Activated CD8-positive, alpha-beta memory T cell treated with anti-CD3 and anti-CD28 coated beads for 1 hour (primary cell): Measurements from ENCODE around the gene CALM1.
A peak's percentile ranks its signal among the peaks of the same experiment; 100 is the strongest.

Experiments used
- DNase-seq, 2 donors: peaks; one replicate each; pipeline ENCODE4 v3.0.0-alpha.2; 2020; ENCODE audit warnings: low read depth in 1 of 2; ENCODE audit errors: extremely low read depth in 1 of 2

Gene CALM1

GRCh38 chr14:90396341-90397339 lies at the start of gene CALM1:
Gene CALM1, plus strand, starts transcription at chr14:90397029. Its CDS starts 202 bp downstream, at chr14:90397231.
- DNase-seq = peak; percentile 90 to 96

- DNase-seq = no peak
Measured at GRCh38 chr14:90348270-90348669, 48.6 kb upstream of the CALM1 start.

GRCh38 chr14:90349739-90350138 lies 47.1 kb upstream of the CALM1 start:
- DNase-seq = no peak

DNA sequence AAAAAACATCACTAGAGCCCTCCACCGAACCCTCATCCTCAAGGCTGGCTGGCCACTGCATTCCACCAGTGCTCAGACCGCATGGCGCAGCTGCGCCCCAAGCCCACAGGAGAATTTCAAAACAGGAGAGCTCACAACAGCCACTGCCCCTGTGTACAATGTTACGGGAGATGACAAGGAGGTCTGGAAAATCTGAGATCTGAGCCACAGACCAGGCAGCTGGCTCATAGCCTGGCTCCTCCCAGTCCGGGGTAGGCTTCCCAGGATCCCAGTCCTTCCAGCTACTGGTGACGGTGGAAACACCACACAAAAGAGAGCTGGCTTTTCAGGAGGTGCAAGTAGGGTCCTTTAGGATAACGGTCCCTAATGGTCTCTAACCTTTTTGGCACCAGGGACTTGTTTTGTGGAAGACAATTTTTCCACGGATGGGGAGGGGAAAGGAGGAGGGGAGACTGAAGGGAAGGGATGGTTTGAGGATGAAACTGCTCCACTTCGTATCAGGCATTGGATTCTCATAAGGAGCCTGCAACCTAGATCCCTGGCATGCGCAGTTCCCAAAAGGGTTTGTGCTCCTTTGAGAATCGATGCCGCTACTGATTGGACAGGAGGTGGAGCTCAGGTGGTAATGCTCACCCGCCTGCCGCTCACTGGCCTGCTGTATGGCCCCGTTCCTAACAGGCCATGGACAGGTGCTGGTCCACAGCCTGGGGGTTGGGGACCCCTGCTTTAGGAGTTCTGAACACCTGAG lies 42.1 kb upstream of the CALM1 start:
- no peak for DNase-seq

GRCh38 chr14:90355540-90356518 lies 41.0 kb upstream of the CALM1 start:
- no peak for DNase-seq

DNA sequence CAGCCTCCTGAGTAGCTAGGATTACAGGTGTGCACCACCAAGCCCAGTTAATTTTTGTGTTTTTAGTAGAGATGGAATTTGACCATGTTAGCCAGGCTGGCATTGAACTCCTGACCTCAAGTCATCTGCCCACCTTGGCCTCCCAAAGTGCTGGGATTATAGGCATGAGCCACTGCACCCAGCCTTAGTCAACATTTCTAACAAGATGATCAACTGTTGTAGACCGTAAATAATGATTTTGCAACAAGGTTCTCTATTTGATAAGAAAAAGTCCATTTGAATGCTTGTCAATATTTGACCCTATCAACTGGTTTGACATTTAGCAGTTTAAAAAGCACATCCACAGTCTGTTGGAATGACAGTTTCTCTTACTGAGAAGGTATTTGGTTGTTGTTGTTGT lies 39.9 kb upstream of the CALM1 start:
- no peak for DNase-seq

GRCh38 chr14:90358359-90358758 lies 38.5 kb upstream of the CALM1 start:
- no peak for DNase-seq

GRCh38 chr14:90361865-90362557 lies 34.8 kb upstream of the CALM1 start:
- DNase-seq = no peak

DNA sequence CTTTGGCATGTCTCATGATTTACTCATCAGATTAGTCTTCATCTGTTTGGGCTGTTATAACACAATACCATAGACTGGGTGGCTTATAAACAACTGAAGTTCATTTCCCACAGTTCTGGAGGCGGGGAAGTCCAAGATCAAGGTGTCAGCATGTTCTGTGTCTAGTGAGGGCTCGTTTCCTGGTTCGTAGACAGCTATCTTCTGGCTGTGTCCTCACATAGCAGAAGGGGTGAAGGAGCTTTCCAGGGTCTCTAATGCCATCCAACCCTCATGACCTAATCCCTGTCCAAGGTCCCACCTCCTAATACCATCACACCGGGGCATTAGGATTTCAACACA lies 34.3 kb upstream of the CALM1 start:
- DNase-seq = no peak

GRCh38 chr14:90368946-90369721 lies 27.7 kb upstream of the CALM1 start:
- no peak for DNase-seq

GRCh38 chr14:90373887-90374286 lies 22.9 kb upstream of the CALM1 start:
- DNase-seq = no peak

DNA sequence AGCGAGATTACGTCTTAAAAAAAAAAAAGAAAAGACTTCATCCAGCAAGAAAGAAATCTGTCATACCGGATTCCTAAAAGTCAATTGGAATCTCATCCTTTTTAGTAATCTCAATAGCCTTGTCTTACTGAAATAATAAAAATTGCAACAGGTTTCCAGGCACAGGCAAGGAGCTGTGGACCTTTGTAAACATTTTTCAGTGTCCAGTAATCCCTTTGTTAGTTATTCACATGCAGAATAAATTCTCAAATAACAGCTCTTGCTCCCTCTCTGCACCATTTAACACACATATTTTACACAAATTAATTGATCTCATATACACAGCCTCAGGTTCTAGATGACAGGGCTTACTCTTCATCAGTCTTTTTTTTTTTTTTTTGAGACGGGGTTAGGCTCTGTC lies 22.0 kb upstream of the CALM1 start:
- no peak for DNase-seq

DNA sequence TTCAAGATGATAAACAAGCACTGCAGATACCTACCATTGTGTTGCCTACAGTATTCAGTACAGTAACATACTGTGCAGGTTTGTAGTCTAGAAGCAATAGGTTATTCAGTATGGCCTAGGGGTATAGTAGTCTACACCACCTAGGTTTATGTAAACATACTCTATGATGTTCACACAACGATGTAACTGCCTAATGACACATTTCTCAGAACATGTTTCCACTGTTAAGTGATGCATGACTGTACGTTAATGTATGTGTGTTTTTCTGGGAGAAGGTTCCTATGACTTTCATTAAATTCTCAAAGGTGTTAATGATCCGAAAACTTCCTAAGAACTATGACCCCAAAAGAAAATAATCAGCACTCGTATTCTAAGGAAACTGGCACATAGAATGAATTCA lies 20.9 kb upstream of the CALM1 start:
- DNase-seq = no peak

DNA sequence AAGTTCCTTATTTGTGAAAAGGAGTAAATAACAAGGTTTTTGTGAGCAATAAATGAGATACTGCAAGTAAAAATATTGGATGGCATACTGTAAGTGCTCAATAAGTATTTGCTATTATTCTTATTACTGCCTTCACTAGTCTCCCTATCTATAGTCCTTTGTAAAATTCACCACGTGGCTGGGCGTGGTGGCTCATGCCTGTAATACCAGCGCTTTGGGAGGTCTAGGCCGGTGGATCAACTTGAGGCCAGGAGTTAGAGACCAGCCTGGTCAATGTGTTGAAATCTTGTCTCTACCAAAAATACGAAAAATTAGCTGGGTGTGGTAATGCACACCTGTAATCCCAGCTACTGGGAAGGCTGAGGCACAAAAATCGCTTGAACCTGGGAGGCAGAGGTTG lies 18.6 kb upstream of the CALM1 start:
- DNase-seq = no peak

DNA sequence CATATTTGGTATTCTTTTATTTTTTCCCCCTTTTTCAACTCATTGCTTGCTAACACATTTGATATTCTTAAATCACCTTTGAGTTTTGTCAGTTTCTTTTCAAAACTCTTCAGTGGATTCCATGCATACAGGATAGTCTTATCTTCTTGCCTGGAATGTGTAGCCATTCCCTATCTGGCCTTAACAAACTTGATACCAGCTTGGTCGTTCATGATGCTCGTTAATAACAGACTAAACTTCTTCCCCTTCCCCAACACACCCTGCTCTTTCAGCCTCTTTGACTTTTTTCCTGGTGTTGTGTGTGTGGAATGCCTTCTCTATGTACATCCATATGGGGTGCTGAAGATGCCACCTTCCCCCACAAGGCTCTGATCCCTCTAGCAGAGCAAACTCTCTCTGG lies 17.7 kb upstream of the CALM1 start:
- no peak for DNase-seq

GRCh38 chr14:90381011-90381786 lies 15.6 kb upstream of the CALM1 start:
- DNase-seq = no peak

- DNase-seq = no peak
Measured at GRCh38 chr14:90381999-90382451, 14.8 kb upstream of the CALM1 start.

- DNase-seq = peak; percentile 55
Measured at GRCh38 chr14:90382491-90383125, 14.2 kb upstream of the CALM1 start.
